Right atrium auricular region (tissue), 2 donors: ENCODE data around the gene MIAT. TPM values are rescaled to one million over a fixed set of nuclear protein-coding genes. Genes with fewer than 3 reads are reported as not detected.

Experiments
- DNase-seq: peaks from one replicate; pipeline ENCODE4 v3.0.0-alpha.2; 2019; ENCODE audit warnings: low spot score
- H3K27ac ChIP-seq, 2 donors: fragments of 200-600 bp; sonication (generic); 1 replicate in 1 of 2; 2 replicates in 1 of 2; pipeline ENCODE4 v1.5.1; 2016 to 2019
- H3K27me3 ChIP-seq, 2 donors: fragments of 200-600 bp; sonication (generic); one replicate each; pipeline versions ENCODE4 v1.5.1 to v1.6.0; 2017 to 2019
- H3K36me3 ChIP-seq: fragments of 200-600 bp; sonication (generic); one replicate; pipeline ENCODE4 v1.5.1; 2016
- H3K4me1 ChIP-seq, 2 donors: fragments of 200-600 bp; sonication (generic); one replicate each; pipeline versions ENCODE4 v1.5.1 to v1.6.0; 2017 to 2019
- H3K4me3 ChIP-seq, 2 donors: fragments of 200-600 bp; sonication (generic); 1 replicate in 1 of 2; 2 replicates in 1 of 2; pipeline ENCODE4 v1.5.1; 2017 to 2019; ENCODE audit warnings: mild to moderate bottlenecking in 1 of 2, moderate library complexity in 1 of 2
- H3K9me3 ChIP-seq, 2 donors: fragments of 200-600 bp; sonication (generic); one replicate each; pipeline ENCODE4 v1.5.1; 2019
- CTCF ChIP-seq, 2 donors: fragments of 200-600 bp; sonication (generic); IDR thresholded peaks; one replicate each; pipeline ENCODE4 v1.5.1; 2019; ENCODE audit warnings: antibody characterized with exemption in 2 of 2
- total RNA-seq, 2 donors: library from RNA; depleted of rRNA; stranded (reverse); fragments of >200 nt; gene quantifications; one replicate each; pipeline ENCODE4 v1.1.0, GENCODE V29; 2016

MIAT gene
- total RNA-seq, 2 donors from 2014 or later, result 0.19 to 2.0 TPM

GRCh38 chr22:26691377-26691716, 34.0 kb downstream of the MIAT start:
- no peaks in the 10 kb centered on the region for H3K27me3 ChIP-seq
- no peaks in the 10 kb centered on the region for H3K9me3 ChIP-seq
- H3K4me1 ChIP-seq, result no peaks in the 10 kb centered on the region
- no peak overlapping the region for H3K27ac ChIP-seq
- DNase-seq, result no peak
- no peak overlapping the region for H3K4me3 ChIP-seq
- peaks cover 12% of the 10 kb centered on the region for H3K36me3 ChIP-seq
- no peak for TF ChIP-seq CTCF (IDR thresholded peaks at IDR 0.05)

GRCh38 chr22:26692215-26692614, 34.8 kb downstream of the MIAT start:
- Histone ChIP-seq H3K27ac (no peak overlapping the region), H3K9me3 (no peaks in the 10 kb centered on the region), H3K27me3 (no peaks in the 10 kb centered on the region), H3K4me3 (no peak overlapping the region), H3K36me3 (peaks cover 12% of the 10 kb centered on the region), H3K4me1 (no peaks in the 10 kb centered on the region)
- no peak for DNase-seq
- no peak for TF ChIP-seq CTCF (IDR thresholded peaks at IDR 0.05)

DNA sequence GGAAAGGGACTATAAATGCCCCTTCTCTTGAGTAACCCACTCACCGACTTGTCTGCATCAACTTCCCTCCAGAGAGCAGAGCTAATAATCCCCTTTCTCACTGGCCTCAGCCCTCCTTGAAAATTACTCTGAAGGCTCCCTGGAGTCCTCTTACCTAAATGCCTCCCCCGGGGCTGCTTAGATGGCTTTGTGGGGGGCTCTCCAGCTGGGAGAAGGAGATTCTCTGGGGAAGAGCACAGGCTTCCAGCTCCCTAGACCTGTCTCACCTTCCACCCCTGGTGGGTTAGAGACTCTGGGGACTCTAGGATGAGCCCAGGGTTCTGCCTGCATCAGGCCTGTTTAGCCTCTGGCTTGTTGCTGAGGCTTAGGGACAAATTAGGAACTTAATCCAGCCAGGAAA, 39.8 kb downstream of the MIAT start:
- no peak for TF ChIP-seq CTCF (IDR thresholded peaks at IDR 0.05)
- Histone ChIP-seq H3K4me1 (no peaks in the 10 kb centered on the region), H3K27ac (no peak overlapping the region), H3K4me3 (no peak overlapping the region), H3K9me3 (peaks cover 0 to 4% of the 10 kb centered on the region in 2 donors), H3K27me3 (no peaks in the 10 kb centered on the region), H3K36me3 (peaks cover 28% of the 10 kb centered on the region)
- DNase-seq, result no peak

DNA sequence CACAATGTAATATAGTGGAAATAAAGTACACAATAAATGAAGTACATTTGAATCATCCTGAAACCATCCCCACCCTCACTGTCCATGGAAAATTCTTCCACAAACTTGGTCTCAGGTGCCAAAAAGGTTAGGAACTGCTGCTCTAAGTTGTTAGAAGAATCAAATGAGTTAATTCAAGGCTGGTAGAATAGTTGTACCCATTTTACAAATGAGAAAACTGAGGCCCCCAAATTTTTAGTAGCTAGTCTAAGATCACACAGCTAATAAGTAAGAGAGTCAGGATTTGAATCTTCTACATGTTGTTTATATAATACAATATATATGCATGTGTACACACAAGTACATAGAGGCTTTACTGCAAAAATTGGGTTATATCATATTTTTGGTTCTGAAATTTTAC, 43.1 kb downstream of the MIAT start:
- Histone ChIP-seq H3K27me3 (no peaks in the 10 kb centered on the region), H3K4me3 (no peak overlapping the region), H3K9me3 (peaks cover 0 to 4% of the 10 kb centered on the region in 2 donors), H3K27ac (no peak overlapping the region), H3K4me1 (no peaks in the 10 kb centered on the region), H3K36me3 (peaks cover 16% of the 10 kb centered on the region)
- no peak for TF ChIP-seq CTCF (IDR thresholded peaks at IDR 0.05)
- DNase-seq, result no peak

- no peaks in the 10 kb centered on the region for H3K27me3 ChIP-seq
- no peak for DNase-seq
- H3K4me1 ChIP-seq, result no peaks in the 10 kb centered on the region
- H3K36me3 ChIP-seq, result peaks cover 16% of the 10 kb centered on the region
- no peak for TF ChIP-seq CTCF (IDR thresholded peaks at IDR 0.05)
- H3K4me3 ChIP-seq, result no peak overlapping the region
- peaks cover 0 to 4% of the 10 kb centered on the region in 2 donors for H3K9me3 ChIP-seq
- H3K27ac ChIP-seq, result no peak overlapping the region
These were observed 43.5 kb downstream of the MIAT start for GRCh38 chr22:26700886-26701285.

- H3K27ac ChIP-seq, result no peak overlapping the region
- H3K4me3 ChIP-seq, result no peak overlapping the region
- H3K9me3 ChIP-seq, result peaks cover 0 to 4% of the 10 kb centered on the region in 2 donors
- H3K4me1 ChIP-seq, result no peaks in the 10 kb centered on the region
- H3K27me3 ChIP-seq, result no peaks in the 10 kb centered on the region
- peaks cover 16% of the 10 kb centered on the region for H3K36me3 ChIP-seq
- no peak for TF ChIP-seq CTCF (IDR thresholded peaks at IDR 0.05)
- DNase-seq, result no peak
These were observed 43.9 kb downstream of the MIAT start for GRCh38 chr22:26701323-26701722.
